ENCODE measurements around the gene NOM1.

- TF ChIP-seq CTCF (IDR thresholded peaks at IDR 0.05) (no peak), POLR2A (IDR thresholded peaks at IDR 0.05) (no peak)
Observed at GRCh38 chr7:157008206-157009169, 59.0 kb downstream of the NOM1 start.

All from uterus (tissue), 2 donors.